Posterior cingulate gyrus (tissue), 11 donors: ENCODE results near the gene DPYD.
A peak's percentile ranks its signal among the peaks of the same experiment; 100 is the strongest.

Experiments
- DNase-seq, 10 donors: peaks; one replicate each; pipeline versions ENCODE4 v3.0.0 to v3.0.0-alpha.2; 2020 to 2021; ENCODE audit warnings: mixed read lengths in 3 of 10
- intact Hi-C: fragments of 100-400 bp; cut with DNase I; formaldehyde crosslinking; loops from one replicate; pipeline ENCODE4 v1.15.1; 2023

The DPYD gene

GRCh38 chr1:97920832-97921571 lies at the start of gene DPYD:
Gene DPYD (minus strand): TSS chr1:97921034. CDS start chr1:97920922, 112 bp downstream.
- DNase-seq, result peak; percentile 78 to 98 (median 88)
- intact Hi-C loops, result loop anchor here (10.0 kb wide), 1 partner anchor 124 kb away; no protein-coding TSS in a partner anchor

GRCh38 chr1:97960470-97960869 lies 39.6 kb upstream of the DPYD start:
- no peak for DNase-seq
- intact Hi-C loops, result no loop called here

GRCh38 chr1:97947695-97948094 lies 26.9 kb upstream of the DPYD start:
- intact Hi-C loops, result no loop called here
- no peak for DNase-seq

- intact Hi-C loops, result no loop called here
- DNase-seq, result no peak
Observed at GRCh38 chr1:97943354-97943753, 22.5 kb upstream of the DPYD start.

- no peak for DNase-seq
- intact Hi-C loops, result no loop called here
Observed at GRCh38 chr1:97942161-97943123, 21.6 kb upstream of the DPYD start.

GRCh38 chr1:97938285-97938642 lies 17.4 kb upstream of the DPYD start:
- DNase-seq, result no peak

GRCh38 chr1:97936976-97937375 lies 16.1 kb upstream of the DPYD start:
- DNase-seq, result peak in 8 of 10 donors; percentile 15 to 90 (median 48)
- intact Hi-C loops, result no loop called here

More at GRCh38 chr1:97938285-97938642, 17.4 kb upstream of the DPYD start:
- intact Hi-C loops, result no loop called here

- DNase-seq, result no peak
- intact Hi-C loops, result no loop called here
Observed at GRCh38 chr1:97934491-97934890, 13.7 kb upstream of the DPYD start.

- DNase-seq, result no peak
- intact Hi-C loops, result loop anchor here (10.0 kb wide), 1 partner anchor 115 kb away; no protein-coding TSS in a partner anchor
Observed at GRCh38 chr1:97929874-97930851, 9.3 kb upstream of the DPYD start.

GRCh38 chr1:97926017-97926708 lies 5.3 kb upstream of the DPYD start:
- intact Hi-C loops, result loop anchor here (10.0 kb wide), 1 partner anchor 119 kb away; no protein-coding TSS in a partner anchor
- DNase-seq, result no peak

GRCh38 chr1:97925151-97925550 lies 4.3 kb upstream of the DPYD start:
- DNase-seq, result no peak
- intact Hi-C loops, result loop anchor here (10.0 kb wide), 1 partner anchor 120 kb away; no protein-coding TSS in a partner anchor

- DNase-seq, result no peak
- intact Hi-C loops, result loop anchor here (10.0 kb wide), 1 partner anchor 121 kb away; no protein-coding TSS in a partner anchor
Observed at GRCh38 chr1:97923811-97924210, 3.0 kb upstream of the DPYD start.

- DNase-seq, result no peak
- intact Hi-C loops, result loop anchor here (10.0 kb wide), 1 partner anchor 124 kb away; no protein-coding TSS in a partner anchor
Observed at GRCh38 chr1:97920276-97920831, 480 bp downstream of the DPYD start.

GRCh38 chr1:97919585-97920261 lies 1.1 kb downstream of the DPYD start:
- intact Hi-C loops, result loop anchor here (10.0 kb wide), 1 partner anchor 125 kb away; no protein-coding TSS in a partner anchor
- DNase-seq, result no peak

GRCh38 chr1:97918961-97919360 lies 1.9 kb downstream of the DPYD start:
- intact Hi-C loops, result no loop called here
- no peak for DNase-seq

- no peak for DNase-seq
- intact Hi-C loops, result no loop called here
Observed at GRCh38 chr1:97913506-97914139, 7.2 kb downstream of the DPYD start.

GRCh38 chr1:97911266-97912215 lies 9.3 kb downstream of the DPYD start:
- DNase-seq, result no peak
- intact Hi-C loops, result no loop called here
